NCI-H510A (cell line): ENCODE measurements around the gene TUBGCP6.

Experiments
- DNase-seq: peaks from one replicate; lab custom pipeline; 2025; lab: John Stamatoyannopoulos, UW

Gene TUBGCP6

GRCh38 chr22:50180727-50181521 lies 63.9 kb downstream of the TUBGCP6 start:
- DNase-seq: no peak

- DNase-seq: no peak
Measured at GRCh38 chr22:50179937-50180726, 64.7 kb downstream of the TUBGCP6 start.

GRCh38 chr22:50178871-50179869 lies 65.7 kb downstream of the TUBGCP6 start:
- no peak for DNase-seq

GRCh38 chr22:50178471-50178864 lies 66.4 kb downstream of the TUBGCP6 start:
- DNase-seq: no peak

GRCh38 chr22:50177537-50178470 lies 67.0 kb downstream of the TUBGCP6 start:
- DNase-seq: no peak

GRCh38 chr22:50176850-50177536 lies 67.8 kb downstream of the TUBGCP6 start:
- no peak for DNase-seq

- DNase-seq: no peak
Measured at GRCh38 chr22:50175921-50176849, 68.6 kb downstream of the TUBGCP6 start.

GRCh38 chr22:50175191-50175461 lies 69.7 kb downstream of the TUBGCP6 start:
- DNase-seq: no peak

GRCh38 chr22:50174382-50175190 lies 70.2 kb downstream of the TUBGCP6 start:
- no peak for DNase-seq

- no peak for DNase-seq
Measured at GRCh38 chr22:50173983-50174355, 70.9 kb downstream of the TUBGCP6 start.

- DNase-seq: no peak
Measured at GRCh38 chr22:50173311-50173982, 71.4 kb downstream of the TUBGCP6 start.

- no peak for DNase-seq
Measured at GRCh38 chr22:50171965-50172421, 72.8 kb downstream of the TUBGCP6 start.

- no peak for DNase-seq
Measured at GRCh38 chr22:50171319-50171964, 73.4 kb downstream of the TUBGCP6 start.

GRCh38 chr22:50170453-50171318 lies 74.1 kb downstream of the TUBGCP6 start, which contains the start of gene PANX2:
PANX2 (plus strand) TSS chr22:50170731; CDS start chr22:50170731, 0 bp downstream.
- DNase-seq: no peak

- DNase-seq: no peak
Measured at GRCh38 chr22:50169774-50170341, 75.0 kb downstream of the TUBGCP6 start.

GRCh38 chr22:50169181-50169759 lies 75.6 kb downstream of the TUBGCP6 start:
- DNase-seq: no peak
